ENCODE measurements around the gene BCL7B. TPM values are rescaled to one million over a fixed set of nuclear protein-coding genes. Genes with fewer than 3 reads are reported as not detected.
A peak's percentile ranks its signal among the peaks of the same experiment; 100 is the strongest.
"Not testable (repeated sequence)": the region's sequence is repeated elsewhere in the genome, so short reads cannot be mapped to it uniquely, and the experiment has no call there.

BCL7B gene
- total RNA-seq, 6 experiments from 2014 or later, result 19.3 to 45.6 (median 21.3) TPM

GRCh38 chr7:73537051-73537450, 20.4 kb downstream of the BCL7B start:
- Histone ChIP-seq H3K27ac (no peak overlapping the region), H3K4me3 (no peak overlapping the region), H3K27me3 (no peaks in the 10 kb centered on the region), H3K36me3 (peaks cover 14 to 62% (median 38%) of the 10 kb centered on the region in 4 donors), H3K4me1 (no peaks in the 10 kb centered on the region), H3K9me3 (no peaks in the 10 kb centered on the region)
- 100% methylated on average over 1 of the region's 16 CpGs for WGBS (ENCODE audit: insufficient coverage, low coverage, low lambda C conversion rate, missing lambda C conversion rate)
- intact Hi-C loops (cut with DNase I), result no loop called here
- DNase-seq (no peak), ATAC-seq (peak in 1 of 4 donors; percentile 21)
- TF ChIP-seq POLR2A (IDR thresholded peaks at IDR 0.05), result no peak
- TF ChIP-seq, protein P1, sequence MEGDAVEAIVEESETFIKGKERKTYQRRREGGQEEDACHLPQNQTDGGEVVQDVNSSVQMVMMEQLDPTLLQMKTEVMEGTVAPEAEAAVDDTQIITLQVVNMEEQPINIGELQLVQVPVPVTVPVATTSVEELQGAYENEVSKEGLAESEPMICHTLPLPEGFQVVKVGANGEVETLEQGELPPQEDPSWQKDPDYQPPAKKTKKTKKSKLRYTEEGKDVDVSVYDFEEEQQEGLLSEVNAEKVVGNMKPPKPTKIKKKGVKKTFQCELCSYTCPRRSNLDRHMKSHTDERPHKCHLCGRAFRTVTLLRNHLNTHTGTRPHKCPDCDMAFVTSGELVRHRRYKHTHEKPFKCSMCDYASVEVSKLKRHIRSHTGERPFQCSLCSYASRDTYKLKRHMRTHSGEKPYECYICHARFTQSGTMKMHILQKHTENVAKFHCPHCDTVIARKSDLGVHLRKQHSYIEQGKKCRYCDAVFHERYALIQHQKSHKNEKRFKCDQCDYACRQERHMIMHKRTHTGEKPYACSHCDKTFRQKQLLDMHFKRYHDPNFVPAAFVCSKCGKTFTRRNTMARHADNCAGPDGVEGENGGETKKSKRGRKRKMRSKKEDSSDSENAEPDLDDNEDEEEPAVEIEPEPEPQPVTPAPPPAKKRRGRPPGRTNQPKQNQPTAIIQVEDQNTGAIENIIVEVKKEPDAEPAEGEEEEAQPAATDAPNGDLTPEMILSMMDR (IDR thresholded peaks at IDR 0.05), result no peak

DNA sequence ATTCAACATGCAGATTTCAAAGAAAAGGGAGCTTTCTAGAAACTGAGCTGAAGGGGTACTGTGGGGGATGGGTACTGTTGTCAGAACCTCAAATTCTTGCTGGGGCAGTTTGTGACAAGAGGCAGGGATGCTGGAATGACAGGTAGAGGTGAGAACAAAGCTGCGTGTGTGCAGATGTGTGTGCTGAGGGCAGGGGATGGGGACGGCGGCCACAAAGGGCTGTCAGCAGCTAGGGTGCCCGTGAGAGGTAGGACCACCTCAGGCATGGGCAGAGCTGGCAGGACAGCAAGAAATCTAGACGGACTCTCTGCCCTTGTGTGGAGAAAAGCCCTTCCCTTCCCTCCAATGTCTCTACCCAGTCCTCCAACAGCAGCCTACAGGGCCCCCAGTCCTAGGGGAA, 21.0 kb downstream of the BCL7B start:
- WGBS (ENCODE audit: insufficient coverage, low coverage, low lambda C conversion rate, missing lambda C conversion rate), result no CpG with 5 or more reads among the region's 5 CpGs
- Histone ChIP-seq H3K27me3 (no peaks in the 10 kb centered on the region), H3K9me3 (no peaks in the 10 kb centered on the region), H3K4me1 (no peaks in the 10 kb centered on the region), H3K27ac (no peak overlapping the region), H3K36me3 (peaks cover 14 to 56% (median 35%) of the 10 kb centered on the region in 4 donors), H3K4me3 (no peak overlapping the region)
- intact Hi-C loops (cut with DNase I), result no loop called here
- ATAC-seq (no peak), DNase-seq (no peak)
- no peak for TF ChIP-seq POLR2A (IDR thresholded peaks at IDR 0.05)
- TF ChIP-seq, protein P1 (IDR thresholded peaks at IDR 0.05), result no peak

DNA sequence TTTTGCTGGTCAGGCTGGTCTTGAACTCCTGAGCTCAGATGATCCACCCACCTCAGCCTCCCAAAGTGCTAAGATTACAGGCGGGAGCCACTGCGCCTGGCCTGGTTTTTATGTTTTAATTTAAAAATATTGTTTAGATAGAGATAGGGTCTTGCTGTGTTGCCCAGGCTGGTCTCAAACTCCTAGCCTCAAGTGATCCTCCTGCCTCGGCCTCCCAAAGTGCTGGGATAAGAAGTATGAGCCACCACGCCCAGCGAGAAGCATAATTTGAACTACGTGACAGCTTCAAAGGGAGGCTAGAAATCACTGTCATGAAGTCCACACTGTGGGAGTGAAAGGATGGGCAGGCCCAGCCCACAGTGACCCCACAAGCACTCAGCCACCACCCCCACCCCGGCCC, 21.6 kb downstream of the BCL7B start:
- H3K36me3 ChIP-seq, result peaks cover 14 to 54% (median 33%) of the 10 kb centered on the region in 4 donors
- H3K9me3 ChIP-seq; ATAC-seq; H3K4me1 ChIP-seq; H3K4me3 ChIP-seq; H3K27ac ChIP-seq; H3K27me3 ChIP-seq; DNase-seq; intact Hi-C loops (cut with DNase I): not testable (repeated sequence)
- 88% methylated on average over 5 of the region's 7 CpGs for WGBS (ENCODE audit: insufficient coverage, low coverage, low lambda C conversion rate, missing lambda C conversion rate)

- Histone ChIP-seq H3K4me3 (no peak overlapping the region), H3K36me3 (peaks cover 8 to 37% (median 24%) of the 10 kb centered on the region in 4 donors), H3K27ac (no peak overlapping the region), H3K9me3 (no peaks in the 10 kb centered on the region), H3K4me1 (no peaks in the 10 kb centered on the region), H3K27me3 (no peaks in the 10 kb centered on the region)
- TF ChIP-seq, protein P1 (IDR thresholded peaks at IDR 0.05), result no peak
- TF ChIP-seq POLR2A (IDR thresholded peaks at IDR 0.05), result no peak
- intact Hi-C loops (cut with DNase I), result no loop called here
- DNase-seq (no peak), ATAC-seq (no peak)
- 62% methylated on average over 4 of the region's 9 CpGs for WGBS (ENCODE audit: insufficient coverage, low coverage, low lambda C conversion rate, missing lambda C conversion rate)
Observed at GRCh38 chr7:73533742-73534141, 23.7 kb downstream of the BCL7B start.

GRCh38 chr7:73532224-73532623, 25.3 kb downstream of the BCL7B start:
- Histone ChIP-seq H3K36me3 (peaks cover 3 to 23% (median 13%) of the 10 kb centered on the region in 4 donors), H3K27ac (no peak overlapping the region), H3K4me1 (no peaks in the 10 kb centered on the region), H3K27me3 (no peaks in the 10 kb centered on the region), H3K9me3 (no peaks in the 10 kb centered on the region), H3K4me3 (no peak overlapping the region)
- no peak for ATAC-seq
- no peak for DNase-seq
- 95% methylated on average over 4 of the region's 6 CpGs for WGBS (ENCODE audit: insufficient coverage, low coverage, low lambda C conversion rate, missing lambda C conversion rate)
- no peak for TF ChIP-seq POLR2A (IDR thresholded peaks at IDR 0.05)
- TF ChIP-seq, protein P1 (IDR thresholded peaks at IDR 0.05), result no peak
- intact Hi-C loops (cut with DNase I), result no loop called here
